ENCODE data around the gene GPSM1.
"Not testable (repeated sequence)": the region's sequence is repeated elsewhere in the genome, so short reads cannot be mapped to it uniquely, and the experiment has no call there.

GPSM1 gene

DNA sequence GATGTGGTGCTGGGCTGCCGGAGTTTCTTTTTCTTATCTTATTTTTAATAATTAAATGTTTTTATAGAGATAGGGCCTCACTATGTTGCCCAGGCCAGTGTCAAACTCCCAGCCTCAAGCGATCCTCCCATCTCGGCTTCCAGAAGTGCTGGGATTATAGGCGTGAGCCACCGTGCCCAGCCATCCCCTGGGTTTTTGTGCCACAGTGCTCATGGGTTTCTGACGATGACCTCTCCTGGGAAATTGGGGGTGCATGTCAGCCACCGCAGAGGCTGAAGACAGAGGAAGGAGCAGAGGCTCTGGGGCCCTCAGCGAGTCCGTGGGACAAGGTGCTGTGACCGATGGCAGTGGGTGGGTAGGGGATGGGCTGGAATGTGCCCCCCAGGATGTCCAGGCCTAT is 14.4 kb downstream of the GPSM1 start:
- FAIRE-seq (no peak), DNase-seq (ENCODE audit: insufficient read length, low spot score) (no peak)

DNA sequence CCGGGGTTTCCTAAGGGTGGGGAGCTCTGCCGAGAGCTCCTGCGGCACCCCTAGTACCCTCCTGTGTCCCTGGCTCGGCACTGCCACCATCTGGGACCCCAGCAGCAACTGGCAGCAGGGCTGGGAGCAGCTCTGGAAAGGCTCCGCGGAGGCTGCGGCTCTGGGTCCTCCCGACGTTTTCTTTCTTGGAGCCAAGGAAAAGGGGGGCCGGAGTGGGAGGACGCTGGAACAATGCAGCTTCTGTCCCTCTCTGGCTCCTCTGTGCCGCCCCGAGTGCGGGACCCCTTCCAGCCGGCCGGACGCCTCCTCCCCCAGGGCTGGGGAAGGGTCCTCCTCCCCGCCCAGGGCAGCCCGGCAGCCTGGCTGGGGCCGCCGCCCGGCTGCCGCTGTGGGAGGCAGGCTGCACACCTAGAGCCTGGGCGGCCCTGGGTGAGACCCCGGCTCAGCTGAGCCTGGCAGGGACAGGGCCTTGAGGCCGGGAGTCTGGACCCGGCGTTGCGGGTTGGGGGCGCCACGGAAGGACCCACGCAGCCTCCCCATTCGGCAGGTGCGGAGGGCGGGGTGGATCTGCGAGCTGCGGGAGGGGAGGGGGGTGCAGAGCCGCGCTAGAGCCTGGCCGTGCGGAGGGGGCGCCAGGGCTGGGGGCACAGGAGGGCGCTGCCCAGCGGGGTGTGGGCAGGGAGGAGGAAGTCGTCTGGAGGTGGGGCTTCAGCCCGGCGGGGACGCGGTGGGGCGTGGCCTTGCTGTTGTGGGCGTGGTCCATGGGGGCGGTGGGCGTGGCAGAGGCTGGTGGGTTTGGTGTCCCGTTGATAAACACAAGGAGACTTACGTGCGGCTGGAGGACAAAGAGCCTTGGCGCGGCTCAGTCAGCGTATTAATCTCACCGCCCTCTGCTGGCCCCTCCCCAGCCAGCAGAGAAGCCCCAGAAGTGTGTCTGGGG is 15.1 kb downstream of the GPSM1 start:
- FAIRE-seq = no peak
- no peak for DNase-seq (ENCODE audit: insufficient read length, low spot score)

DNA sequence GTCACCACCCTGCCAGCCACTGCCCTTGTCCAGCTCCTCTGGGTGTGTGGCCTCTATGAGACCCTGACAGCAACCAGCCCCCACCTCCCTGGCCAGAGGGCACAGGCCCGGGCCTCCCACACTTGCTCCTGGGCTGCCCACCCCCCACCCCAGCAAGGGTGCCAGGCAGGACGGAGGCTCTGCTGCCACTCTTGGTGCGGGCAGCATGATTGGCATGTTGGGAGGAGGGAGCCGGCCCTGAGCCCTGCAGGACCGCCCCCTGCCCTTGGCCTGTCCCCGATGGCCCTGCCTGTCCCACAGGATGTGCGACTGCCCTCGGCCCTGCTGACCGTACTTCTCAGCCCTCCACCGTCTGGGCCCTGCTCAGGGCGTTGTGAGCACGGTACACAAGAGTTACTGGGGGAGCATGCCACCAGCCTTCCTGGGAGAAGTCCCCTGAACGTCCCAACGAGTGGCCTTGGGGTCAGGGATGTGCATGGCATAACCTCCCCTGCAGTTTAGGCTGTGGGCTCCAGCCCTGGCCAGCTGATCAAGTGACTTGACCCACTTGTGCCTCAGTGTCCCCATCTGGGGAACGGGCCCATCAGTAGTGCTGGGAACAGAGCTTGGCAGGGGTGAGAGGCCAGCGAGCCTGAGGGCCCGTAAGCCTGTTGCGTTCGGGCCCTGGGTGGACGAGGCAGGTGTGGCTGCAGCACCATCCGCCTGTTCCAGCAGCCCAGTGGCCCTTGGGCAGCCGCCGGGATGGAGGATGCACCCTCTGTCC is 16.0 kb downstream of the GPSM1 start:
- no peak for DNase-seq (ENCODE audit: insufficient read length, low spot score)
- no peak for FAIRE-seq

DNA sequence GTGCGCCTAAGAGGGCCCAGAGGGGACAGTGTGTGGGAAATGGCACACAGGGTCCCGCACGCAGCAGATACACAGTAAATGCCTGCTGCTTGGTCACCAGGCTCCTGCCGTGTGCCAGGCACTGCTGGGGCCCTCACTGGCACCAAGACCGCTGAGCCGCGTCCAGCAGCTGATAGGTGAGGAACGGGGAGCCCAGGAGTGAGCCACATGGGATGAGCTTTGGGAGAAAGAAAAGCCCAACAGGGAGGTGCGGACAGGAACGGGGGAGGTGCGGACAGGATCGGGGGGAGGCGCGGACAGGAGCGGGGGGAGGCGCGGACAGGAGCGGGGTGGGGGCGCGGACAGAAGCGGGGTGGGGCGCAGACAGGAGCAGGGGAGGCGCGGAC is 16.5 kb downstream of the GPSM1 start:
- no peak for FAIRE-seq
- no peak for DNase-seq (ENCODE audit: insufficient read length, low spot score)

DNA sequence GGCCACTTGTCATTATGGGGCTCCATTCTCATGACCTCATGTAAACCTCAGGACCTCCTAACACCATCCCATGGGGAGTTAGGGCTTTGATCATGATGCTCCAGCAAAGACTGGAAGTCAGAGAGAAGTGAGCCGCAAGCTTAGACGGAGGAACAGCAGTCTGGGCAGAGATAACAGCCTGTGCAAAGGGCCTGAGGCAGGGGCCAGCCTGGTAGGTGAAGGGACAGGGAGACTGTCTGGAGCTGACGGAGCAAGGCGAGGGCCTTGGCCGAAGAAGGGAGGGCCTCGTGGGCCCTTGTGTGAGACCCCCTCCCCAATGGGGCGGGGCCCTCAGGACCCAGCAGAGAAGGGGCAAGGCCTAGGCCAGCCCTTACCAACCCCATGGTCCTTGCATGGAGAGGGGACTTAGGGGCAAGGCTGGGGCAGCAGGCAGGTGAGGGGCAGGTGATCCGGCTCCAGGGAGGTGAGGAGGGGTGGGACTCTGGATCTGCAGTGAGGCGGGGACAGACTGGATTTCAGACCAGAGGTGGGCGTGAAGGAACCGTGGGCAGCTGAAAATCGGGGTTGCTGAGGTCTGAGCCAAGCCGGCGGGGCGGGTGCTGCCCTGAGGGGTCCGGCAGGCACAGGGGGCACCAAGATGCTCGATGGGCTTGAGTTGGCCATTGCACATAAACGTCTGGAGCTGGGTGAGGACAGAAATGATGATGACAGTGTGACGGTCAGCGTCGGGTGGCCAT is 17.4 kb downstream of the GPSM1 start:
- DNase-seq (ENCODE audit: insufficient read length, low spot score) (no peak), FAIRE-seq (no peak)

DNA sequence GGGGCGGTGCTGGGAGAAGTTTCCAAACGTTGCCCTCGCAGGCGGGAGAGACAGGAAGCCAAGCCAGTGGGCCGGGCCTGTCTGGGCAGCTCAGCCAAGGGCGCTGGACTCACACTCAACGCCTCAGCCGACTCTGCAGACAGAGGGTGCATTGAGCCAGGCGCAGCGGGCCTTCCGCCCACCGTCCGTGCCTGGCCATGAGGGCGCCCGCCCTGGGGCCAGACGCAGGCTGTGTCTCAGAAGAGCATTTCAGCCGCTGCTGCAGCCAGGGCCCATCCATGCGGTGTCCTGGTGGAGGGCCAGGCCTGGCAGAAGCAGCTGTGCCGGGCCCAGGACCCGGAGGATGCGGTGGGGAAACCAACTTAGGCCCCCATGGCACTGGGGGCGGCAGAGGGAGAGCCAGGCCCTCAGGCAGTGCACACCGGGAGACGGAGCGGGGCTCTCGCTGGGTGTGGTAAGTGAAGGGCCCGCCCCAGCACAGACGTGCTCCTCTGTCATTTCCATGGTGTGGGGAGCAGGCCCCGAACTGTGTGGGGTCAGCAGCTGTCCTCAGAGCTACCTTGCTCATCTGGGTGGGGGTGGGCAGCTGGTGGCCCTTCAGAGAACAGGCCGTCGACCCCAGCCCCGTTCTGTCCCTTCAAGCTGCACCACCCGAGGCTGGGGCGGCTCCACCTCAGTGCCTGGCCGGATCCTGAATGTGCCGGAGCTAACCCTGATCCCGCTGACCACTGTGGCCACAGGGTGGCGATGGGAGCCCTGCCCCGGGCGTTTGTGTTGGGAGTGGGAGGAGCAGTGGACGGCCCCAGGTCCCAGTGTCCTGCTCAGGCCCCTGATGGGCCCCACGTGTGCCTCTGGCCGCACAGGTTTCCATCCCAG is 18.2 kb downstream of the GPSM1 start:
- DNase-seq (ENCODE audit: insufficient read length, low spot score) = no peak
- FAIRE-seq = no peak

DNA sequence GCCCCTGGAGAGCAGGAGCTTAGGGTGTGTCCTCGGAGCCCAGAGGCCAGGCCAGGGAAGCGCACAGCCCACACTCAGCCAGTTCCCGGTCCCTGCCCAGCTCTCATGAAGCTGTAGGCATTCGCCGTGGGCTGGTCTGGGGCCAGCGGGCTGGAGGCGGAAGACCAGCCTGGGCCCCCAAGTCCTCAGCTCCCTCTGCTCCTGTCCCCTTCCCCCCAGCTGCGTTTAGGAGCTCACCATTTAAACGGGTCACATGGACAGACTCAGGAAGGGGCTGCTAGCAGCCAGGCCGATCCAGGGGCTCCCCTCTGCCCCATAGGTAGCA is 18.8 kb downstream of the GPSM1 start:
- FAIRE-seq = no peak
- DNase-seq (ENCODE audit: insufficient read length, low spot score) = no peak

DNA sequence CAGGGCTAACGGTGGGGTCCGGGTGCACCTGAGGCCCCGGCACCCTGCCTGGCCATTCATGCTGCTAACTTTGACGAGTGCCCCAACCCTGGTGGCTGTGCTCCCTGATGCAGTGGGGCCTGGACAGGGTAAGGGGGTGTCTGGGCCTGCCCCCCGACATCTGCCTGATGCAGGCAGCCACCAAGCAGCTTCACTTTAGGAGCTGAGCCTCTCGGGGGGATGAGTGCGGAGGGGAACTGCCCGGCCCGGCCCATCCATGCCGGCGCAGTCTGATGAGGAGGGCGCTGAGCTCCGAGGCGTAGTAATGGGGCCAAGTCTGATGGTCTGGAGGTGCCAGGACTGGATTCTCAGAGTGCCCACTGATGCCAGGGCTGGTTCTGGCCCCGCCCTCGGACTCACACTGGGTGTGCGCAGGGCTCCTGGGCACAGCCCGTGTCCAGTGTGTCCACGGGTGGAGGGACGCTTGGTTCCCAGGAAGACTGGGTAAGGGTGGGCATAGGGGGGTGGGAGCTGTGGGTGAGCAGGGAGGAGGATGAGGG is 19.7 kb downstream of the GPSM1 start:
- DNase-seq (ENCODE audit: insufficient read length, low spot score) (no peak), FAIRE-seq (no peak)

DNA sequence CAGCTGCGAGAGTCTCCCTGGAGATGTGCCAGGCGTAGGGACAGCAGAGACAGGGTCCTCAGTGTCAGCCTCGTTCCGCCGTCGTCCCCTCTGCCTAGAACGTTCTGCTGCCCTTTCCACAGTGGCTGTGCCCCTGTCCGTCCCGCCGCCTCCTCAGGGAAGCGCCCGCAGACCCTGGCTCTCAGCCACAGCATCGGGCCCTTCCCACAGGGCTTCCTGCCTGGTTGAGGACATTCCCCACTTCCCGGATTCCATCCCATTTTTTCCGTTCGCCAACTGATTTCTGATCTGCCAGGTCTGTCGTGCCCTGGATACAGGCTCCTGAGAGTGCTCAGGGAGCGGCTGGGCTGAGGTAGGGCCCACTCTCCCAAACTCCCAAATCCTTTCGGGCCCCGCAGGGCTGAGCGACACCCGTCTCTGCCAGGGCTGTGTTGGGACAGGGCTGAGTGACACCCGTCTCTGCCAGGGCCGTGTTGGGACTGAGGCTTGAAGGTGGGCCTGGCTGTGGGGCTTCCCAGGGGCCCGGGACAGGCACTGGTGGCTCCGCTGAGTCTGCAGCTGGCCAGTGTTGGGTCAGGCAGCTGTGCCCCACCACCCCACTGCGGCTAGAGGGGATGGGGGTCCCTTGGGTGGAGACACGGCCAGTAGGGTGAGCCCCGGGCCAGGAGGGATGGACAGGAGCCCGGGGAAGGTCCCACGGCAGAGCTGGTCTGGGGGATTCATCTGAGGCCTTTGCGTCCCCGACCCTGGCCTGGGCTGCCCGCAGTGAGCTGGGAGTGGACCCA is 20.3 kb downstream of the GPSM1 start:
- FAIRE-seq (no peak), DNase-seq (ENCODE audit: insufficient read length, low spot score) (no peak)

DNA sequence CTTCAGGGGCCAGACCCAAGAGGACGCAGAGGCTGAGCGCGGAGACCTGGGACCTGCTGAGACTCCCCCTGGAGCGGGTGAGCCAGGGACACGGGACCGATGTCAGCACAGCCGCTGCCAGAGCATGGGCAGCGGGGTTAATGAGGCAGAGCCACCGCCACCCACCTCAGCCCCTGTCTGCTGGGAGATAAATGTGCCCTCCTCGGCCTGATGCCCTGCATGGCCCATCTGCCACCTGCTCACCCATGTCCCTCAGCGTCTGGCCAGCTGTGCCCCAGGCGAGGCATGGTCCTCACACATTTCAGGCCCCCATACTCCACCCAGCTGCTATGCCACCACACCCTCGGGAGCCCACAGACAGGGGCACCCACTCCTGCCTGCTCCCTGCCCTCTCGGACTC is 21.4 kb downstream of the GPSM1 start:
- FAIRE-seq (no peak), DNase-seq (ENCODE audit: insufficient read length, low spot score) (no peak)

DNA sequence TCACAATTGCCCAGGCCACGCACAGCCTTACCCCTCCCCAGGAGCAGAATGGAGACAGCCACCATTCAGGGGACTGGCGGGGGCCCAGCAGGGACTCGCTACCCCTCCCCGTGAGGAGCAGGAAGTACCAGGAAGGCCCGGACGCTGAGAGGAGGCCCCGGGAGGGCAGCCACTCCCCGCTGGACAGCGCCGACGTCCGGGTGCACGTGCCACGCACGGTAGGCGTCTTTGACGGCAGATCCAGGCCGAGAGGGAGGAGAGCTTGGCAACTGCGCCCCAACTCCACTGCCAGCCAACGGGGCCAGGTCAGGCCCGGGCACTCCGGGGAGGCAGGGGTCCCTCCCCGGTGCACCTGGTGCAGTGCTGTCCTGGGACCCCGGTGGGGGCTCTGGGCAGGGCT is 22.2 kb downstream of the GPSM1 start:
- DNase-seq (ENCODE audit: insufficient read length, low spot score) = no peak
- FAIRE-seq = no peak

DNA sequence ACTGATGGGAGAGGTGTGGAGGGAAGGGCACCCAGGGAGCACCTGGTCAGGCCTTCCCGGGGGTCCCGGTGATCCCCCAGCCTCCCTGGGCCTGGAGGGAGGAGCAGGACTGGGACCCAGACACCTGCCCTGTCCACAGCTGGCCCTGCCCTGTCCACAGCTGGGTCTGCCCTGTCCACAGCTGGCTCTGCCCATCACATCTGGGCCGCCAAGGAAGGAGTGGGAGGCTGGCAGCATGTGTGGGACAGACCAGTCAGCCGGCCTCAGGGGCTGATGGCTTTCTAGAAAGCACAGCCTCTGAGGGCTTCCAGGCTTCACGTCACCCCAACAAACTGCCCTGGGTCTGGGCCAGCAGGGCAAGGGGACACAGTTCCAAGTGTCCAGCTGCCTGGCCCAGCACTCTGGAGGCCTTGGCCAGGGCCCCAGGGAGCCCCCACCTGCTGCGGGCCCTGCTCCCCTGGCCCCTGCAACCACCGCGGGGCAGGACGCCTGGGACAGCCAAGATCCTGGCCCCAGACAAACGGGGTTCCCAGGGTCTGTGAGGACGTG is 24.0 kb downstream of the GPSM1 start:
- no peak for FAIRE-seq
- DNase-seq (ENCODE audit: insufficient read length, low spot score) = no peak

DNA sequence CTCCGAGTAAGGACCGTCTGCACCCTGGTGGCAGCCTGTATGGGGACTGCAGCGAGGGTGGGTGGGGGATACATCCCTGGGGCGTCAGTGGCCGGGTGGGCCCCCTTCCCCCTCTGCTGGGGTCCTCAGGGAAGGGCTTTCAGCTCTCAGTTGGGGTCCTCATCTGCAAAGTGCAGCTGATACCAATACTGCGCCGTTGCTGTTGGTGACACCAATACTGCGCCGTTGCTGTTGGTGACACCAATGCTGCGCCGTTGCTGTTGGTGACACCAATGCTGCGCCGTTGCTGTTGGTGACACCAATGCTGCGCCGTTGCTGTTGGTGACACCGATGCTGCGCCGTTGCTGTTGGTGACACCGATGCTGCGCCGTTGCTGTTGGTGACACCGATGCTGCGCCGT is 24.5 kb downstream of the GPSM1 start:
- DNase-seq (ENCODE audit: insufficient read length, low spot score); FAIRE-seq: not testable (repeated sequence)

DNA sequence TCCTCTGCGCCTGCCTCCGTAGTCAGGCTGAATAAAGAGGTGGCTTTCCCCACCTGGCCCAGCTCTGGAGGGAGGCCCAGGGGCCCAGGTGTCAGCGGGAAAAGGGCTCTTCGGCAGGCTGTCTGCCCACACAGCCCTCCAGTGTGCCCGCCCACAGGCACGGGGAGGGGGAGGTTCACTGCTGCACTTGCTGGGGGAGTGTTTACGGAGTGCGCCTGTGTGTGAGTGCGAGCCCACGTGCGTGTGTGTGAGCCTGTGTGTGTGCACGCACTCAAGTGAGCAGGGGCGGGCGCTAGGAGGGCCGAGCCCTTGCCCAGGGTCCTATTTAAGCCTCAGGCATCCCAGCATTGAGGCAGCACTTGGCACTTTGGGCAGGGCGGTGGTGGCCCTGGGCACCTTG is 25.3 kb downstream of the GPSM1 start:
- no peak for FAIRE-seq
- DNase-seq (ENCODE audit: insufficient read length, low spot score) = no peak

DNA sequence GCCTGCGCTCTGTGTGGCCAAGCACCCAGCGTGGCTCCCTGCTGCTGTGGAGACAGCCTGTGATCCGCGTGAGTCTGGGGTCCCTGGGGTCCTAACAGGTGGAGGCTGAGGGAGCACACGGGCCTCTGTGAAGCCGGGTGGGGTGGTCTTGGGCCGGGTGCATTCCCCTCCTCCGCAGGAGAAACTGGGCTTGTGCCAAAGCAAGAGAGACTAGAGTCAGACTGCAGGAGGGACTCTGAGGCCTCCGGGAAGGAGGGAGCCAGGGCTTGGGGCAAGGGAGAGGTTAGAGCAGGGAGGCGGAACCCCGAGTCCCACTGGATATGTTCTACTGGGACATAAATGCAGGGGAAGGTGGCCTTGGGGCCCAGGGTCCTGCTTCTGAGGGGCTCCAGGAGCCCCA is 25.7 kb downstream of the GPSM1 start:
- no peak for DNase-seq (ENCODE audit: insufficient read length, low spot score)
- FAIRE-seq = no peak

DNA sequence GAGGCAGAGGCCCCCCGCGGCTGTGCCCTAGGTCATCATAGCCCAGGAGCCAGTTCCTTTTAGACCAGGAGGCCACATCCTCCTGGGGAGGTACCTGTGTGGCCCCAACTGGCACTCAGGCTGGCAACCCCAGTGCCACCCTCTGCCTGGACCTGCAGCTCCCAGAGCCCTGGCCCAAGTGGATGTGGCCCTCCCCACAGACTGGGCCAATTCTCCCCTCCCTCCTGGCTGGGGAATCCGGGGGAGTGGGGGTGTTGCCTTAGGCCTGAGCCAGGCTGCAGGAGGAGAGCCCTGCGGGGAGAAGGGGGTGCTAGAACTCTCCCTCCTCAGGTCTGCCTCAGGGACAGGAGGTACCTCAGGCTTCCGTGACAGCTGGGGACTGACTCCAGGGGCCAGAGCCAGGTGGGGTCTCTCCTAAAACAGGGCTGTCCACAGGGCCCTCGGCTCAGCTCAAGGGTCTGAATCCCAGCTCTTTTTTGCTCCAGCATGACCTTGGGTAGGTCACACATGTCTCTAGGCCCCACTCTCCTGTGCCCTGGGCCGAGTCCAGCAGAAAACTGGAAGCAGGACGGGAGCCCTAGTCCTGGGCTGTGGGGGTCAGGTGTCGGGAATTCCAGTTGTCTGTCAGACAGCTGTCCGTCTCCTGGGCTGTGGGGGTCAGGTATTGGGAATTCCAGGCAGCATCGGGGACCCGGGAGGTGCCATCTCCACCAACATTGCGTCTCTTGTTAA is 26.6 kb downstream of the GPSM1 start:
- DNase-seq (ENCODE audit: insufficient read length, low spot score) (no peak), FAIRE-seq (no peak)

DNA sequence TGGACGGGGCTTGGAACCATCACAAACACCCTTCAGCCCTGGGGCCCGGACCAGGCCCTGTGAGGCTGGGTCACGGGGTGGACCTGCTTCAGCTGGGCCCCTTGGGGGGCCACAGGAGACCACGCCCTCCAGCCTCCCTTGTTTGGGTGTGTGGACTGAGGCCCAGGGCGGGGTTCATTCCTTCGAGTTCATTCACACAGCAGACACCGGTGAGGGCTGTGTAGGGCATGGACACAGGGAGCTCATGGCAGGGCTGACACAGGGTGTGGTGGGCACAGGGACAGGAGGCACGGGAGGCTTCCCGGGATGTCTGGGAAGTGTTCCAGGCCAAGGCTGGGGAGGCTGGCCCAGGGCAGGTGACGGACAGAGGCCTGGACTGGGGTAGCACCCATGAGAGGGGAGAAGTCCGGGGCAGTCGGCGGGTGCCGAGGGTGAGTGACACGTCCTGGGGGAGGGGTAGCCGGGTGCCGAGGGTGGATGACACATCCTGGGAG is 27.3 kb downstream of the GPSM1 start:
- FAIRE-seq (no peak), DNase-seq (ENCODE audit: insufficient read length, low spot score) (peak; percentile 49)
